Right renal cortex interstitium (tissue), 3 donors: ENCODE results near the gene KDM2A. TPM values are rescaled to one million over a fixed set of nuclear protein-coding genes. Genes with fewer than 3 reads are reported as not detected.

Experiments
- DNase-seq, 3 donors: peaks; one replicate each; pipeline ENCODE4 v3.0.0-alpha.2; 2013; ENCODE audit warnings: low read depth in 3 of 3, low spot score in 2 of 3
- polyA plus RNA-seq, 3 donors: library from polyadenylated mRNA; unstranded; fragments of 120-200 nt; gene quantifications; one replicate each; pipeline ENCODE4 v1.2.1, GENCODE V29; 2013; ENCODE audit not compliant: insufficient read length in 3 of 3

Gene KDM2A
- 10 to 100 TPM; 69.5 to 72.5 (median 71.3) TPM for polyA plus RNA-seq

- peak; percentile 98 to 99 (median 98) for DNase-seq
These were observed at the start of gene KDM2A for GRCh38 chr11:67118801-67119584. Gene KDM2A, plus strand, starts transcription at chr11:67119263. Its CDS starts 2,054 bp downstream, at chr11:67121317.

- no peak for DNase-seq
These were observed 47.4 kb upstream of the KDM2A start for GRCh38 chr11:67071420-67072284.

GRCh38 chr11:67072295-67072694, 46.8 kb upstream of the KDM2A start:
- DNase-seq, result no peak

- DNase-seq, result no peak
These were observed 45.2 kb upstream of the KDM2A start for GRCh38 chr11:67073908-67074307.

GRCh38 chr11:67076202-67076601, 42.9 kb upstream of the KDM2A start:
- DNase-seq, result no peak

- no peak for DNase-seq
These were observed 39.9 kb upstream of the KDM2A start for GRCh38 chr11:67079065-67079705.

- DNase-seq, result no peak
These were observed 36.8 kb upstream of the KDM2A start for GRCh38 chr11:67082071-67082791.

- DNase-seq, result no peak
These were observed 35.2 kb upstream of the KDM2A start for GRCh38 chr11:67083786-67084366.

- no peak for DNase-seq
These were observed 33.4 kb upstream of the KDM2A start for GRCh38 chr11:67085617-67086016.

- DNase-seq, result no peak
These were observed 28.3 kb upstream of the KDM2A start for GRCh38 chr11:67090717-67091116.

GRCh38 chr11:67095214-67095507, 23.9 kb upstream of the KDM2A start:
- no peak for DNase-seq

GRCh38 chr11:67098799-67099429, 20.1 kb upstream of the KDM2A start:
- DNase-seq, result no peak

- no peak for DNase-seq
These were observed 19.2 kb upstream of the KDM2A start for GRCh38 chr11:67099831-67100324.

- DNase-seq, result no peak
These were observed 16.4 kb upstream of the KDM2A start for GRCh38 chr11:67102664-67103063.

GRCh38 chr11:67105964-67106363, 13.1 kb upstream of the KDM2A start:
- no peak for DNase-seq

- no peak for DNase-seq
These were observed 7.8 kb upstream of the KDM2A start for GRCh38 chr11:67111261-67111660.

GRCh38 chr11:67113231-67113721, 5.8 kb upstream of the KDM2A start:
- no peak for DNase-seq

- DNase-seq, result no peak
These were observed 4.7 kb upstream of the KDM2A start for GRCh38 chr11:67114275-67114896.

- no peak for DNase-seq
These were observed 2.3 kb upstream of the KDM2A start for GRCh38 chr11:67116758-67117105.
